ENCODE results near the gene SPAG6.

- no peak for TF ChIP-seq CTCF (conservative IDR thresholded peaks at IDR 0.05)
- no peak for TF ChIP-seq ZFX (IDR thresholded peaks at IDR 0.05)
These were observed 29.6 kb upstream of the SPAG6 start for GRCh38 chr10:22315455-22316285.
